SK-N-MC (cell line): Measurements from ENCODE around the gene IL1F10.

Experiments
- EZH2 ChIP-seq: fragments of 200-600 bp; sonication (generic); IDR thresholded peaks from one replicate; pipeline ENCODE4 v1.6.1; 2017; ENCODE audit warnings: antibody characterized with exemption
- FOXP2 ChIP-seq: optimal IDR thresholded peaks from 2 replicates; pipeline ENCODE3; 2011; ENCODE audit warnings: mild to moderate bottlenecking, moderate library complexity; ENCODE audit not compliant: insufficient read depth; ENCODE audit errors: extremely low read length, control extremely low read depth
- POLR2AphosphoS5 ChIP-seq: IDR thresholded peaks from 2 replicates; pipeline ENCODE4 v1.6.1; 2012; ENCODE audit warnings: mild to moderate bottlenecking, low read depth, low read length, borderline replicate concordance

GRCh38 chr2:113034016-113034415 is 33.8 kb upstream of the IL1F10 start:
- TF ChIP-seq EZH2 = no peak
- TF ChIP-seq POLR2AphosphoS5 = no peak
- no peak for TF ChIP-seq FOXP2
